Liver (tissue), 9 donors: ENCODE measurements around the gene PIGR. TPM values are rescaled to one million over a fixed set of nuclear protein-coding genes. Genes with fewer than 3 reads are reported as not detected.

Source experiments
- DNase-seq: peaks from one replicate; pipeline ENCODE4 v3.0.0-alpha.2; 2017; ENCODE audit warnings: low spot score
- H3K27ac ChIP-seq, 2 donors: one replicate each; pipeline ENCODE4 v1.7.0; 2013; ENCODE audit warnings: inconsistent platforms in 2 of 2, low read length in 2 of 2, control low read depth in 1 of 2, low read depth in 1 of 2, mild to moderate bottlenecking in 1 of 2
- H3K27me3 ChIP-seq, 4 donors: one replicate each; pipeline versions ENCODE4 v1.6.1 to v1.7.0; 2013; ENCODE audit warnings: low read length in 3 of 4, inconsistent platforms in 1 of 4, mild to moderate bottlenecking in 1 of 4, moderate library complexity in 1 of 4; ENCODE audit not compliant: control insufficient read depth in 4 of 4, insufficient read depth in 4 of 4
- H3K36me3 ChIP-seq, 4 donors: one replicate each; pipeline versions ENCODE4 v1.6.1 to v1.7.0; 2013; ENCODE audit warnings: low read length in 3 of 4, mild to moderate bottlenecking in 3 of 4, low read depth in 1 of 4, moderate library complexity in 1 of 4; ENCODE audit not compliant: control insufficient read depth in 4 of 4, insufficient read depth in 3 of 4
- H3K4me1 ChIP-seq, 4 donors: one replicate each; pipeline versions ENCODE4 v1.6.1 to v1.7.0; 2013; ENCODE audit warnings: low read length in 3 of 4, mild to moderate bottlenecking in 3 of 4, moderate library complexity in 1 of 4; ENCODE audit not compliant: control insufficient read depth in 4 of 4, insufficient read depth in 4 of 4
- H3K4me3 ChIP-seq, 3 donors: one replicate each; pipeline versions ENCODE4 v1.6.1 to v1.7.0; 2013; ENCODE audit warnings: low read length in 3 of 3, control low read depth in 1 of 3, low read depth in 1 of 3, mild to moderate bottlenecking in 1 of 3
- H3K9ac ChIP-seq, 2 donors: one replicate each; pipeline ENCODE4 v1.7.0; 2013; ENCODE audit warnings: low read length in 2 of 2, mild to moderate bottlenecking in 2 of 2, moderate library complexity in 2 of 2, control low read depth in 1 of 2, low read depth in 1 of 2
- H3K9me3 ChIP-seq, 4 donors: one replicate each; pipeline versions ENCODE4 v1.6.1 to v1.7.0; 2013; ENCODE audit warnings: low read length in 3 of 4; ENCODE audit not compliant: control insufficient read depth in 4 of 4
- ATF3 ChIP-seq: IDR thresholded peaks from 2 replicates; pipeline ENCODE4 v1.6.1; 2016; ENCODE audit warnings: antibody characterized with exemption
- CTCF ChIP-seq: fragments of 150-350 bp; IDR thresholded peaks from 2 replicates; pipeline ENCODE4 v1.5.1; 2017; ENCODE audit warnings: improper control_type of control experiment, low read depth, low read length; ENCODE audit not compliant: missing input control
- EGR1 ChIP-seq, 2 donors: IDR thresholded peaks; 2 replicates each; pipeline ENCODE4 v1.6.1; 2016 to 2018; ENCODE audit warnings: antibody characterized with exemption in 2 of 2, low read depth in 2 of 2
- FOXA2 ChIP-seq: IDR thresholded peaks from 2 replicates; pipeline ENCODE4 v1.6.1; 2016; ENCODE audit warnings: antibody characterized with exemption
- HNF4A ChIP-seq, 2 donors: conservative IDR thresholded peaks; 2 replicates each; pipeline ENCODE4 v1.6.1; 2016; ENCODE audit warnings: antibody characterized with exemption in 2 of 2, mild to moderate bottlenecking in 2 of 2
- JUND ChIP-seq, 2 donors: IDR thresholded peaks; 2 replicates each; pipeline ENCODE4 v1.6.1; 2016; ENCODE audit warnings: antibody characterized with exemption in 2 of 2
- RAD21 ChIP-seq, 2 donors: IDR thresholded peaks; 2 replicates each; pipeline ENCODE4 v1.6.1; 2016; ENCODE audit warnings: antibody characterized with exemption in 2 of 2, mild to moderate bottlenecking in 2 of 2
- REST ChIP-seq: IDR thresholded peaks from 2 replicates; pipeline ENCODE4 v1.6.1; 2016; ENCODE audit warnings: antibody characterized with exemption, mild to moderate bottlenecking
- RXRA ChIP-seq, 2 donors: IDR thresholded peaks; 2 replicates each; pipeline ENCODE4 v1.6.1; 2017 to 2018; ENCODE audit warnings: antibody characterized with exemption in 2 of 2, mild to moderate bottlenecking in 1 of 2
- SP1 ChIP-seq: IDR thresholded peaks from 2 replicates; pipeline ENCODE4 v1.6.1; 2018; ENCODE audit warnings: antibody characterized with exemption, mild to moderate bottlenecking
- TAF1 ChIP-seq: conservative IDR thresholded peaks from 2 replicates; pipeline ENCODE4 v1.6.1; 2016; ENCODE audit warnings: antibody characterized with exemption, mild to moderate bottlenecking
- YY1 ChIP-seq: IDR thresholded peaks from 2 replicates; pipeline ENCODE4 v1.6.1; 2016; ENCODE audit warnings: antibody characterized with exemption, mild to moderate bottlenecking
- ZBTB33 ChIP-seq: IDR thresholded peaks from 2 replicates; pipeline ENCODE4 v1.6.1; 2016; ENCODE audit warnings: antibody characterized with exemption
- WGBS: extraction: QIAGEN DNeasy Blood & Tissue Kit; methylation state at CpG from one replicate; pipeline ENCODE4 v1.1.7; 2013; 5-methylcytosine and 5-hydroxymethylcytosine counted together
- polyA plus RNA-seq, 2 donors: library from polyadenylated mRNA; stranded (reverse) in 1 of 2; unstranded in 1 of 2; fragments of 200-250 nt in 1 of 2; fragments of >200 nt in 1 of 2; fragmentation: Nextera tagmentation in 1 of 2; extraction: Ambion mirVana in 1 of 2; gene quantifications; one replicate each; pipeline versions ENCODE4 v1.2.1 to v1.2.3, GENCODE V29; 2013 to 2015
- total RNA-seq, 2 donors: library from RNA; depleted of rRNA; stranded (reverse); fragments of >200 nt; gene quantifications; one replicate each; pipeline ENCODE4 v1.2.3, GENCODE V29; 2014
- donor health status: healthy.
- donor health status: healthy.
- donor health status: healthy.
- donor health status: healthy.
- donor health status: healthy.

The PIGR gene
- total and polyA plus RNA-seq, 4 donors, result 0.09 to 43.3 (median 14.1) TPM

- no peak for TF ChIP-seq RAD21 (IDR thresholded peaks at IDR 0.05)
- no peak for TF ChIP-seq SP1
- TF ChIP-seq ZBTB33, result no peak
- TF ChIP-seq JUND (IDR thresholded peaks at IDR 0.05), result no peak
- no peak for TF ChIP-seq EGR1 (IDR thresholded peaks at IDR 0.05; ENCODE audit: low read depth in 2 of 2)
- TF ChIP-seq FOXA2, result no peak
- TF ChIP-seq CTCF, result no peak
- no peak for TF ChIP-seq RXRA (IDR thresholded peaks at IDR 0.05)
- no peak for TF ChIP-seq ATF3
- no peak for TF ChIP-seq HNF4A (conservative IDR thresholded peaks at IDR 0.05)
- no peak for TF ChIP-seq TAF1
- TF ChIP-seq YY1, result no peak
- TF ChIP-seq REST, result no peak
- H3K9ac ChIP-seq, result no peak overlapping the region
- H3K4me1 ChIP-seq, result no peaks in the 10 kb centered on the region
- H3K27me3 ChIP-seq, result no peaks in the 10 kb centered on the region
- WGBS, result 77% methylated on average over 8 of the region's 8 CpGs
- DNase-seq, result no peak
- H3K4me3 ChIP-seq, result no peak overlapping the region
- H3K36me3 ChIP-seq, result peaks cover 0 to 5% (median under 1%) of the 10 kb centered on the region in 4 donors
- no peaks in the 10 kb centered on the region for H3K9me3 ChIP-seq
- no peak overlapping the region for H3K27ac ChIP-seq
These were observed 14.1 kb downstream of the PIGR start for GRCh38 chr1:206932177-206932576.

GRCh38 chr1:206931709-206932108, 14.6 kb downstream of the PIGR start:
- Histone ChIP-seq H3K9ac (no peak overlapping the region), H3K9me3 (no peaks in the 10 kb centered on the region), H3K4me1 (no peaks in the 10 kb centered on the region), H3K4me3 (no peak overlapping the region), H3K27ac (no peak overlapping the region), H3K36me3 (peaks cover 0 to 5% (median under 1%) of the 10 kb centered on the region in 4 donors), H3K27me3 (no peaks in the 10 kb centered on the region)
- DNase-seq, result no peak
- 92% methylated on average over 6 of the region's 6 CpGs for WGBS
- TF ChIP-seq RXRA (IDR thresholded peaks at IDR 0.05) (no peak), CTCF (peak; percentile 4)
